HL-60/S4 treated with retinoic acid at 250 ng/mL for 4 days and 3 days (cell line): ENCODE data around the gene NOBOX.
"Not testable (repeated sequence)": the region's sequence is repeated elsewhere in the genome, so short reads cannot be mapped to it uniquely, and the experiment has no call there.

Source experiments
- in situ Hi-C: fragments of 300-500 bp; cut with MboI; formaldehyde crosslinking; loops from 2 replicates; pipeline ENCODE4 v1.7.0; 2022; ENCODE audit warnings: low sequenced_read_pairs

The NOBOX gene

DNA sequence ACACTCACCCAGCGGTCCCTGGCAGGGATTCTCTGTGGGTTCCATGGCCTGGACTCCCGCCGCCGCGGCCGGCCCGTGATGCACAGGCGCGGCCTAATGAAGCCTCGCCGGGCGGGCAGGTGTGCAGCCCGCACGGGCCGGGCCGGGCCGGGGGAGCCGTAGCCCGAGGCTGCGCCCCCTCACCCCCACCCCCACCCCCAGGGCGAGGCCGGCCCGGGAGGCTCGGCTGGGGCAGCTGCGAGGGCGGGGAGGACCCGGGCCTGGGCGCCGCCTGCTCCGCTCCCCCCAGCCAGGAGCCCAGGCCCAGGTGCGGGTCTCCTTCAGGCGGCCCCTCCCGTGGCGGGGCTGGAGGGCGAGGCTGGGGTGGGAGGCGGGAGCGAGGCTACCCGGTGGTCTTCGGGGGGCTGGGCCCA lies at the start of gene NOBOX:
Gene NOBOX (minus strand): TSS at position 45 of the 413 bp plus-strand sequence.
- in situ Hi-C loops = no loop called here

DNA sequence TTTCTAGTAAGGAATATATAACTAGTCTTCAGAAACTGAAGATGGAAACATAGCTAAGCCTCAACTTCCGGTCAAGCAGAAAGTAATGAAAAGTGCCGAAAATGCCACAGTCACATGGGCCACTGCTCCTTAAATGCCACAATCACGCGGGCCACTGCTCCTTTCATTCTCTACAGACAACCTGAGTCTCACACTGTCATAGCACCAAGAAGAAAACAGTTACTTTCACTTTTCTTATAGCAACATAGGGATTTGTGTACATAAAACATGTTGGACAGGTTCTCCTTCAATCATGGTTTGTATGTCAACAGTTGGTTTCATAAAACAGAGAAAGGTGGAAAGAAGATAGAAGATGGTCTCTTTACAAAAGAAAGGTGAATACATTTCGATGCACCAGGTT lies 48.6 kb upstream of the NOBOX start:
- in situ Hi-C loops = no loop called here

DNA sequence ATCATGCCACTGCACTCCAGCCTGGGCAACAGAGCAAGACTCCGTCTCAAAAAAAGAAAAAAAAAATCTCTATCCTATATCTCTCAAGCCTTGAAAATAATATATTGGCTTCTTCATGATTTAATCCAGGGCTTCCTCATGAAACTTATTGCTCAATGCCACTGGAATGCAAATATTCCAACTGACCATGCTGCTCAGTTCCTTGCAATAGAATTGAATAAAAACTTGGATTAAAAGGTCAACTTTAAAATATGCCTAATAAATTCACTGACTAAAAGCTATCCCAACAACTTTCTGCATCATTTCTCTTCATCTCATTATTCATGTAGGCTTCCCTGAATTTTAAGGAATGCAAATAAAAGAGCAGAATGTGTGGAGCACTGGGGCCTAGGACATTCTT lies 42.1 kb upstream of the NOBOX start:
- in situ Hi-C loops = no loop called here

DNA sequence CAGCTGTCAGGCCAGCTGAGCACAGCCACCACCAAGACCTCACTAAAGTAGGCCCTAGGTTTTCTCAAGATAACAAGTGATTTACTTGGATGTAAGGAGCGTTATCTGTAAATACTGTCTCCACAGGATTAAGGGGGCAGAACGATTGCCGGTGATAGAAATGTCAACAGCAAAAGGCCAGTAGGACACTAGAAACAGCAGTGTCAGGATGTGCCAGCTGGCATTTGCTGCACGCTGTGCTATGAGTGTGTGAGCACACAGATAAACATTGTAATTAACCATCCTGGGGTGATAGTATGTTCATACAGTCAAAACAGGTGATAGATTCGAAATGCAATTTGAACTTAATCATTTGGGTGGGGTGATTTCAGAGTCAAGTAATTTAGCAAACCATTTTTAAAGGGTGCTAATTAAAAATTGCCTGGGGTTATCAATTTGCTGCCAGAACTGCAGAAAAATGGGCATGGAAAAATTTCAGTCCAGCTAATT lies 36.3 kb upstream of the NOBOX start:
- in situ Hi-C loops = no loop called here

DNA sequence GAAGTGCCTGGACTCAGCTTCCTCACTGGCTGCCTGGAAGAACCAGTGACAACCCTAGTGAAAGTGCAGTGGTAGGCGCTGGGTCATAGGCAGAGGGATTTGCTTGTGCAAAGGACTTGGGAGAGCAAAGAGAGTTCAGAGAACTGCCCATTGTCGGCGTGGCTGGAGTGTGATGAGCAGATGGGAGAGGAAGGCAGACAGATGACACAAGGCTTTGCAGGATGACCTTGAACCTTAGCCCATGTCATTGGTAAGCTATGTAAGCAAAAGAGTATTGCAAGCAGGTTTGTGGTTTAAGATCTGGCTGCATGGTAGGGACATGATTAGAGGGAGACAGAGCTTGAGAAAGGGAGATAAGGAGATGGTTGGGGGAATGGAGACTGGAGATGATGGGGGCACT lies 35.3 kb upstream of the NOBOX start:
- in situ Hi-C loops = no loop called here

DNA sequence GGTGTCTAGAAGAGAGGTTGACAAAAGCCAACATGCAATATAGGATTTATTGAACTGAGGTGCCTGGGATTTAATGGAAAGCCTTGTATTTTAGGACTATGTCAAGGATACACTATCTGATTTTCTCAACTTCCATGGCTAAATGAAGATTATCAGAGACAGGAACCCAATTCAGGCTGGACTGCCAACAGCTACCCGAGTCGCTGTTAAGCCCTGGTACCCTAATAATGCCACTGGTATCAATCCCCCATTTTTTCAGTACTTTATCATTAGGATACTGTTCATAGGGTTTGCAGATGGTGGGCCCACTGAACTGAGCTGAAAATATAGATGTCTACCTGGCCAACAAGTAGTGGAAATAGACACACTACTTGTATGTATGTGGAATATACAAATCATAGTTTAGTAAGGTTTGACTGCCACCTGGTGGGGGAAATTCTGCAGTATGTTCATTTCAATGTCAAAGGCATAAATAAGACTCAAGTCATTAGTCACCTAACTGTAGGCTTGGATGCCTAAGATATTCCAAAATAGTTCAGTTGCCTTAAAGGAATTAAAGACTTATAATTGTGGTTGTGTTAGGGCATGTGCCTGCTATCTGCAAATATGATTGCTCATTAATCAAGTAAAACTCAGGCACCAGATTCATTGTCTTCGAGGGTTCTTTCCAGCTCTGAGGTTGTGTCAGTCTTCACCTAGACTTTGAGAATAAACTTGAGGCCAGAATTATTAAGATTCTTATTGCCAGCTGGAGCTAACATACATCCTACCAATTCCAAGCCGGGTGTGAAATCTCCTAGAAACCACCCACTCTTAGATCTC lies 34.1 kb upstream of the NOBOX start:
- in situ Hi-C loops = no loop called here

DNA sequence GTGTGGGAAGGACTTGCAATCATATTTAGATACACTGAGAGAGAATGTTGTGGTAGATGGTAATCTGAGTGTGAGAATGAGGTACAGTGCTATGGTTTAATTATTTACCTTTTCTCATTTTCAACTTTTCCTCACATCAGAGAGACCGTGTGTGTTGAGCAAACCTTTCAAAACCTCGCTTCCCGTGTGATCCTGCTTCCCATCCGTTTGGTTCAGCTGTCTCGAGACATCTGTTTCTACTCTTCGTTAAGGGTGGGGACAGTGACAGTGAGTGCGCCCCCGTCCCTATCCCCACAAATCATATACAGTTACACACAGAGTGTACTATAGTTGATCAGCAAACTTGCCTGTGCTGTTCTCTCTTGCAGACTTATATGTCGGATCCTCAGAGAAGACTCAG lies 33.0 kb upstream of the NOBOX start:
- in situ Hi-C loops = no loop called here

DNA sequence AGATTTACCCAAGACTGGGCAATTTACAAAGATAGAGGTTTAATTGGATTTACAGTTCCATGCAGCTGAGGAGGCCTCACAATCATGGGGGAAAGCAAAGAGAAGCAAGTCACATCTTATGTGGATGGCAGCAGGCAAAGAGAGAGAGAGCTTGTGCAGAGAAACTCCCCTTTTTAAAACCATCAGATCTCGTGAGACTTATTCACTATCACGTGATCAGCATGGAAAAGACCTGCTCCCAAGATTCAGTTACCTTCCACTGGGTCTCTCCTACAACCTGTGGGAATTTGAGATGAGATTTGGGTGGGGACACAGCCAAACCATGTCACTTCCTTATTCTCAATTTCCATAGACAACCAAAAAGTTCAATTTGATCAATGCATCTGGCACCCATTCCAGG lies 24.9 kb upstream of the NOBOX start:
- in situ Hi-C loops = no loop called here

DNA sequence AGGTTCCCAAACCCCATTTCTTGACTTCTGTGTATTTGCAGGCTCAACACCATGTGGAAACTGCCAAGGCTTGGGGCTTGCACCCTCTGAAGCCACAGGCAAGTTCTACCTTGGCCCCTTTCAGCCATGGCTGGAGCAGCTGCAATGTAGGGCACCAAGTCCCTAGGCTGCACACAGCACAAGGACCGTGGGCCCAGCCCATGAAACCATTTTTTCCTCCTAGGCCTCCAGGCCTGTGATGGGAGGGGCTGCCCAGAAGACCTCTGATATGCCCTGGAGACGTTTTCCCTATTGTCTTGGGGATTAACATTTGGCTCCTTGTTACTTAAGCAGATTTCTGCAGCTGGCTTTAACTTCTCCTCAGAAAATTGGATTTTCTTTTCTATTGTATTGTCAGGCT lies 24.0 kb upstream of the NOBOX start:
- in situ Hi-C loops = not testable (repeated sequence)

DNA sequence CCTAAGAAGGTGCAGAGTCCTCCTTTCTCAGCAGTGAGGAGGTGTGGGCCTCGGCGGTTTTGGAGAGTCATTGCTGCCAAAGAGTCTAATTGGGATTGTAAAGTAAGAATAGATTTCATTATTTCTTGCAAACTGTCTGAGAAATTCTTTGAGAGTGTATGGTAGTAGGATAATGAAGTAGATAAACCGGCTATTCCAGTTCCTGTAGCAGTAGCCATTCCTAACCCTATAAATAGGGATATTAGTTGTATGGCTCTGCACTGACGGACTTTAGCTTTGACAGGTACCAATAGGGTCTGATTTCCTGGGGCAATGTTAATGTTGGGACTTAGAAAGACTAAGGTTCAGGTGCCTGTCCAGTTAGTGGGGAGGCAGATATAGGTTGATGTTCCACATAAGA lies 15.4 kb upstream of the NOBOX start:
- in situ Hi-C loops = not testable (repeated sequence)

DNA sequence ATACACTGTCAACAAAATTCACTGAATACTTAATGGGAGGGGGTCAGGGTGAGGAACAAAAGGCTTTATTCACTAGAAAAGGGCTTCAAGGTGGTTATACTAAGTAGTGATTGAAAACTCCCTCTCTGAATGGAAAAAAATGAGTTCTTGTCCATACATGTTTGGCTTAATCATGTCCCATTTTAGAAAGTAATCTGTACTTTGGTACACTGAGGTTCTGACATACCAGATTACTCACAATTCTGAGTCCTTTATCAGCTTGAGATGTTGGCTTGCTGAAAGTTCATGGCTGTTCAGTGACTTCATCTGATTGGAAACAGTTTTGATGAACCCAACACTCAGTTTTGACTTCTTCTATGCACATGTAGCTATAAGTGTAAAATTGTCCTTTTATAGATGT lies 12.8 kb upstream of the NOBOX start:
- in situ Hi-C loops = no loop called here

DNA sequence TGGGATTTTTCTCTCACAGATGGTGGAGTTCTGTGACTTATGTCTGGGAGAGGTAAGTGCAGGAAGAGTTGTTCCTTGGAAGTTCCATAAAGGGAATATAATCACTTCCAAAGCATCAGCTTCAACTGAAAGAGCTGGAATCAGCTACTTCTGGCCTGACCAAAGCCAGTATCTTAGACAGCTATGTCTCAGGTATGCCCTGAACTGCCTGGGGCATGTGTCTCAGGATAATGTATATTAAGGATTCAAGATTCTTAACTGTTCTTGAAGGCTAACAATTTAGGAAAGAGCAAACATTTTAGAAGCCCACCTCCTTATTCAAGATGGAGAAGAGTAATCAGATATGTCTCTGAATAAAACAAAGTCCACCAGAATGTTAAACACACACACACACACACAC lies 12.4 kb upstream of the NOBOX start:
- in situ Hi-C loops = no loop called here

DNA sequence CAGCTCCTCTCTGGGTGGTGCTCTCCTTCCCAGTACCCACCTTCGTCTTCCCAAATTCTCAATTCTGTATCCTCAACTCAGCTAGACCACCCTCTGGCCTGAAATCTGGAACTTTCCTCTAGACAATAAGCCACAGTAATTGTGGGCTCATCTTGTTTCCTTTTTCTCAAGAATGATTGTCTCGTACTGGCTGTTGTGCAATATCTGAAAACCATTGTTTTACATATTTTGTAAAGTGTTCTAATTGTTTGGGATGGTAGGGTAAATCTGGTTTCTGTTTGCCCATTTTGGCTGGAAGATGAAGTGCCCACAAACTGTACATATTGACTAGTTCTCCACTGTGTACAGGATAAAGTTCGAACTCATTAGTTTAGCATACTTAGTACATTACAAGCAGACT lies 11.3 kb upstream of the NOBOX start:
- in situ Hi-C loops = no loop called here

DNA sequence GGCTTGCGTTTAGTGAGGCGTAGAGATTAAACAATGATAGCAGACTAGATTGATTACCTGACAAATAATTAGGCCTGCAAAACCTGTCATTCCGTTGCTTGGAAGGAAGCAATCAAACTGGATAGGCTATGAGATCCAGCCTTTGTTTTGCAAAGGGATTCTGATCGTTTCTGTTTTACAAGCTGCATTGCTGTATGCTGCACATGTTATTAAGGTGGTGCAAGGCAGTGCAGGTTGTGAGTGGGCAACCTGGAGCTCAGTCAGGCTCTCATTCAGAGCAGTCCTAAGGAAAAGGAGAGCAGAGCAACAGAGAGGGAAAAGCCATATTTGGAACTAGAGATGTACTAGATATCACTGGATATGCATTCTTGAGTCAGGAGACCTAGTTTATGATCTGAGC lies 6.9 kb upstream of the NOBOX start:
- in situ Hi-C loops = no loop called here

DNA sequence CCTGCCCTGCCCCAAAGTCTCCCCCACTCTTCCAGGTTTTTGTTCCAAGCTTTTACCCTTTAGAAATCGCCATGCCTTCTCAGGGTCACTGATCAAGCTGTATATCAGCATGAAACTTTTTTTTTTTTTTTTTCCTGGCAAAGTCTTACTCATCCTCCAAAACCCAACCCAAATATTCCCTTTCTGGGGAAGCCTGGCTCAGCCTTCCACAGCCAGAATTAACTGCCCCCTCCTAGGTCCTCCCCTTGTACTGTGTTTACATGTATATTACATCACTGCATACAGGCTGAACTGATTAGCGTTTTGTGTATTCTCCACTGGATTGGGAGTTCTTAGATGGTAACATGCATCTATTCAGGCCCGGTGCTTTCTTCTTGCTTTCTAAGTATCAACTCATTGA lies 4.6 kb upstream of the NOBOX start:
- in situ Hi-C loops = no loop called here

DNA sequence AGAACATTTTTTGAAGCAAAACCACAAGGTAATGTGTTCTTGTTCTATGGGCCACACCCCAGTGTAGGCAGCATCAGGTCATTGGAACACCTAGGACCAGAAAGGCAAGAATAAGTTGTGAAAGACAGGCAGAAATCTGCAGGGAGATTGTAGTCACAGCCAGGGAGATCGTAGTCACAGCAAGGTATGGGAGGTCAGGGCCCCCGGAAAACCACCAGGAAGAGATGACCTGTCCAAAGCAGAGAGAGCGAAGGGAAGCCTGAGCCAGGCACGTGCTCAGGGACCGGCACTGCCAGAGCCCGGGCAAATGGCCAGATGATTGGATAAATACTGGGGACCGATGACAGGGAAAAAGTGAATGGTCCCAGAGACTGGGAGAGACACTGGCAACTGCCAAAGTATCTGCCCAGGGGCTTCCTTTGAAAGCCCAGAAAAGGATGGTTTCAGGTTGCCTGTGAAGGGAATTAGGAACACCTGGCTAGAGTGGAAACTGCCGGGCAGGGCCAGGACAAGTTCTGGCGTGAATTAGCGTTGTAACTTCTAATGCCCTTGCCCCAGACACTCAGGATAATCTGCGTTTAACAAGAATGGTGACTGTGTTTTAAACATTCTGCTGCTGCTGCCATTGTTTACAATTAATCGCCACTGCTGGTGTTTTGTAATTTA lies 3.9 kb upstream of the NOBOX start:
- in situ Hi-C loops = no loop called here

DNA sequence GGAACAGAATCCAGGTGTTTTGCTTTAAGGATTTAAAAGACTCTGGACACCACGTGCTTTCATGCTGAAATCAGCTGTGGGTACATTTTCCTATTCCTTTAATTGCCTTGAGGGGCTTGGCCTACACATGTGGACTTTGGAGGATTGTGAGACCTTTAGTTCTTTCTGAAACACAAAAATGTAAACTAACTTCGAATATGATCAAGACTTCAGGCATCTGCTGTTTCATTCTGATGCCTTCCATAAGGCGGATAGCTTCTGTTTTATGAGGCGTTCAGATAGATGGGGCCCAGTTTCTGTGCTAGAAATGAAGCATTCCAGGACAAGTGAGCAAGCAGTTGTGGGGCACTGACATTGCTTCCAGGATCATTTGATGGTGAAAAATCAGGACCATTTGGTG lies 1.5 kb upstream of the NOBOX start:
- in situ Hi-C loops = no loop called here

DNA sequence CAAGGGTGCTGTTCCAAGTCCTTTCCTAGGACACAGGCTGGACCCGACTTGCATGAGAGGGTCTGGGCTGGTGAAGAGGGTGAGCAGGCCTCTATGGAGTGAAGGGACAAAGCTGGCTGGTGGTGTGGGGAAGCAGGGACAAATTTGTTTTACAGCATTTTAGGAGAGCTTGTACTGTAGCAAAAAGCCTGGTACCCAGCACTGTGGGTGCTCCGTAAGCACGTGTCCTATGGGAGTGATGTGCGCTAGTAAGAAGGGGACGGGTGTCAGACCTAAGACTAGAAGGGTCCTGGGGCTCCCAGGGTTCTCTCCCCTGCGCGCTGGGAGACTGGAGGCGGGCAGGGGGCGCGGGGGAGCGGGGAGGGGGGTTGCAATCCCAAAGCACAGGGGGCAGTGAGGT lies 391 bp downstream of the NOBOX start:
- in situ Hi-C loops = no loop called here

DNA sequence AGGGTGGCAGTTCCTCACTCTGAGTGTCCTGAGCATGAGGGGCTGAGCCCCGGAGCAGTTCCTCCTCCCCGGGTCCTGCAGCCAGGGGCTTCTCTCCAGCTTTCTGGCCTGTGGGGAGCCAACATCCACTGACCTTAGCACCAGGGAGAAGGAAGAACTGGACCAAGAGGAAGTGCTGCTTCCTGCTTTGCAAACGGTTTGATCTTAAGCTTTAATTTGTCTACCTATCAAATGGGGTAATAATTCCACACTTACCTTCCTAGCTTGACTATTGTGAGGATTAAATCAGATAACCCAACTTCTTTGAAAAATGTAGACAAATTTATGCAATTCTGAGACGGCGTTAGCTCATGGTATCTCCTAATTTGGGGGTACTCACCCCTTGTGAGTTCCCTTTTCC lies 2.0 kb downstream of the NOBOX start:
- in situ Hi-C loops = no loop called here

DNA sequence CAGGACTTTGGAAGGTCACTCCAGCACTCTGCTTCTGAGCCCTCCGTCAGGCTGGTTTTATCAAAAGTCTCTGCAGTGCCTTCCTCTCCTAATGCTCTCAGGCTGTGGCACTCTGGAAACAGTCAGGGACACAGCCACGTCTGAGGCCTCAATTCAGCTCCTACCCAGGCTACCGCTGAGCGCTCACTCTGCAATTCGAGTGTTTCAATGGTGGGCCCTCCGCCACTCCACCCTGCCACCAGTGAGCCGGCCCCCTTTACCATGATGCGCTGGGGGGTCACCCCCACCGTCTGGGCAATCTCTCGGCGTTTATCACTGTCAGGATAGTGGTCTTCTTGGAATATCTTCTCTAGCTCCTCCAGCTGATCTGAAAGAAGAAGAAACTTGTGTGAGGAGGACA lies 3.5 kb downstream of the NOBOX start:
- in situ Hi-C loops = no loop called here

DNA sequence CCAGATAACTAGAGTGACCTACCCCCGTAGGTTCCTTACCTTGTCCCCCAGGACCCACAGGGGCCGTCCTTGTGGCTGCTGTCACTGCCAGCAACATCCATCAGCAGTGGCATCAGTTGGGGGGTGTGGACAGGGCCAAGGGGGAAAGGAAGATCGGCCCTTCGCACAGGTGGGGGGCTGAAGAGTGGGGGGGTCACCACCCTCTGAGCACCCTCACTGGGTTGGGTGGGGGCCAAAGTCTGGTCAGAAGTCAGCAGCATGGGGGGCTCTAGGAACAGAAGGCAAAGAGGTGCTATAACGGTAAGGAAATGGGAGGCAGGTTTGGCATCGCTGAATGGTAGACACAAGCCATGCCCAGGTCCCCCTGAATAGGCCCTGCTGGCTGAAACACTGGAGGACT lies 4.6 kb downstream of the NOBOX start:
- in situ Hi-C loops = no loop called here

DNA sequence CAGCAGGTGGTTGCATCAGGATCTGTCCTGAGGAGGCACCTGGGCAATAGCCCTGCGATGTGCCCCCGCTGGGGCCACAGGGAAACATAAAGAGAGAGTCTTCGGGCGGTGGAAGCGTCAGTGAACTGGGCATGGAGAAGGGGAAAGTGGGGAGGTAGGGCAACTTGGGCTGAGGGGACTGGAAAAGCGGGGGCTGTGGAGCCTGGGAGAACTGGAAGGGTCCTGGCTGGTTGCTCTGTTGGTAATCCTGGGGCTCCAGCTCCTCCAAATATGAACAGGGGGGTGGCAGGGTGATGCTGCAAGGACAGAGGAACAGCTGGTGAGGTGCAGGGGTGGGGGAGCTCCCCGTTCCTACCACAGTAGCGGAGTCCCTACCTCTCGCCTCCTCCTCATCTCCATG lies 5.2 kb downstream of the NOBOX start:
- in situ Hi-C loops = no loop called here

DNA sequence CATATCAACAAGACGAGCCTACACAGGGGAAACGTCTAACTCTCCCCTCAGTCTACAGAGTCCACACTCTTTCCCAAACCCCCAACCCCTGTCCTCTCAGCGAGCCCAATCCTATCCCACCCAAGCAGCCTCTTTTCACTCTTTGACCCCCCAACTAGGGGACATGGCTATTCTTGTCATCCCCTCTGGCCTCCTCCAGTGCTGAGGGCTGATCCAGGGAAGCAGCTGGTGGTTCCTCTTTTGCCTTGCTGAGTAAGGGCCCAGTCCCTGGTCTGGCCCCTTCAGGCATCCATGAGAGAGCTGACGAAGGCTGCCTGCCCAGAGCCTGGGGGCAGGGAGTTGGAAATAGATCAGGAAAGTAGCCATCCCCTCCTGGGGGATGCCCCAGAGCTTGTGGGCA lies 6.4 kb downstream of the NOBOX start:
- in situ Hi-C loops = no loop called here
